ENCODE data around the gene SLC26A8. TPM values are rescaled to one million over a fixed set of nuclear protein-coding genes. Genes with fewer than 3 reads are reported as not detected.
"Not testable (repeated sequence)": the region's sequence is repeated elsewhere in the genome, so short reads cannot be mapped to it uniquely, and the experiment has no call there.

SLC26A8 gene
- total RNA-seq, 1 donor from 2014 or later: not detected

- intact Hi-C loops (cut with micrococcal nuclease): loop anchor here (1.0 kb wide), 1 partner anchor 108 kb away; the partner anchor contains the start of gene MAPK14
Observed at GRCh38 chr6:35919085-35919826, 105.2 kb downstream of the SLC26A8 start.

- intact Hi-C loops (cut with micrococcal nuclease): not testable (repeated sequence)
Observed at GRCh38 chr6:35916893-35917292, 107.5 kb downstream of the SLC26A8 start.

GRCh38 chr6:35916056-35916455, 108.4 kb downstream of the SLC26A8 start:
- intact Hi-C loops (cut with micrococcal nuclease): no loop called here

- intact Hi-C loops (cut with micrococcal nuclease): no loop called here
Observed at GRCh38 chr6:35914536-35914935, 109.9 kb downstream of the SLC26A8 start.

GRCh38 chr6:35911871-35912653, 112.4 kb downstream of the SLC26A8 start:
- intact Hi-C loops (cut with micrococcal nuclease): no loop called here

GRCh38 chr6:35909571-35909970, 114.9 kb downstream of the SLC26A8 start:
- intact Hi-C loops (cut with micrococcal nuclease): not testable (repeated sequence)

GRCh38 chr6:35908753-35909401, 115.6 kb downstream of the SLC26A8 start:
- intact Hi-C loops (cut with micrococcal nuclease): not testable (repeated sequence)

- intact Hi-C loops (cut with micrococcal nuclease): no loop called here
Observed at GRCh38 chr6:35907750-35908149, 116.7 kb downstream of the SLC26A8 start.

- intact Hi-C loops (cut with micrococcal nuclease): no loop called here
Observed at GRCh38 chr6:35906499-35906846, 118.0 kb downstream of the SLC26A8 start.

- intact Hi-C loops (cut with micrococcal nuclease): no loop called here
Observed at GRCh38 chr6:35905841-35906498, 118.5 kb downstream of the SLC26A8 start.

- intact Hi-C loops (cut with micrococcal nuclease): no loop called here
Observed at GRCh38 chr6:35905141-35905785, 119.2 kb downstream of the SLC26A8 start.

- intact Hi-C loops (cut with micrococcal nuclease): no loop called here
Observed at GRCh38 chr6:35903679-35904078, 120.8 kb downstream of the SLC26A8 start.

- intact Hi-C loops (cut with micrococcal nuclease): no loop called here
Observed at GRCh38 chr6:35900448-35900847, 124.0 kb downstream of the SLC26A8 start.

GRCh38 chr6:35898003-35898402, 126.4 kb downstream of the SLC26A8 start:
- intact Hi-C loops (cut with micrococcal nuclease): no loop called here

- intact Hi-C loops (cut with micrococcal nuclease): no loop called here
Observed at GRCh38 chr6:35897486-35897885, 127.0 kb downstream of the SLC26A8 start.

GRCh38 chr6:35897036-35897435, 127.4 kb downstream of the SLC26A8 start:
- intact Hi-C loops (cut with micrococcal nuclease): no loop called here

GRCh38 chr6:35896228-35896627, 128.2 kb downstream of the SLC26A8 start:
- intact Hi-C loops (cut with micrococcal nuclease): no loop called here

GRCh38 chr6:35895560-35895959, 128.9 kb downstream of the SLC26A8 start:
- intact Hi-C loops (cut with micrococcal nuclease): no loop called here

GRCh38 chr6:35894776-35895175, 129.7 kb downstream of the SLC26A8 start:
- intact Hi-C loops (cut with micrococcal nuclease): no loop called here
